Mesangial cell (primary cell): Measurements from ENCODE around the gene NSMCE4A. TPM values are rescaled to one million over a fixed set of nuclear protein-coding genes. Genes with fewer than 3 reads are reported as not detected.

Experiments used
- total RNA-seq: library from RNA; depleted of rRNA; stranded (reverse); fragments of >200 nt; gene quantifications from 2 replicates; pipeline ENCODE4 v1.2.3, GENCODE V29; 2015

Gene NSMCE4A
- total RNA-seq = 30.2 and 69.4 TPM in 2 replicates

GRCh38 chr10:121974535-121975294, at the start of gene NSMCE4A:
NSMCE4A (minus strand) TSS chr10:121975217; CDS start chr10:121975165, 52 bp downstream.

GRCh38 chr10:121988361-121989324, 13.6 kb upstream of the NSMCE4A start, which contains the start of gene TACC2:
TACC2 (plus strand) TSS chr10:121989163; CDS start chr10:122021982, 32,819 bp downstream.

GRCh38 chr10:121927841-121928527, 47.0 kb downstream of the NSMCE4A start, which contains the start of gene ATE1:
ATE1 (minus strand) TSS chr10:121928031; CDS start chr10:121927949, 82 bp downstream.

Other genes with a start within 250 kb of the NSMCE4A start
- 9.9 and 11.8 TPM in 2 replicates for gene ATE1, start 47.2 kb downstream of the NSMCE4A start, total RNA-seq
- gene TACC2, start 13.9 kb upstream of the NSMCE4A start, total RNA-seq = 14.7 TPM in 2 replicates